Transverse colon (tissue), 4 donors: ENCODE data around the gene BEST2. TPM values are rescaled to one million over a fixed set of nuclear protein-coding genes. Genes with fewer than 3 reads are reported as not detected.

Experiments used
- DNase-seq: peaks from one replicate; pipeline ENCODE4 v3.0.0-alpha.2; 2019
- H3K27ac ChIP-seq, 4 donors: fragments of 200-600 bp; sonication (generic); 2 replicates each; pipeline ENCODE4 v1.5.1; 2016 to 2018; ENCODE audit warnings: inconsistent platforms in 4 of 4
- H3K27me3 ChIP-seq: fragments of 200-600 bp; sonication (generic); 2 replicates; pipeline ENCODE4 v1.5.1; 2017; ENCODE audit warnings: inconsistent platforms
- H3K36me3 ChIP-seq, 4 donors: fragments of 200-600 bp; sonication (generic); 2 replicates each; pipeline ENCODE4 v1.5.1; 2017 to 2019; ENCODE audit warnings: inconsistent platforms in 4 of 4
- H3K4me1 ChIP-seq, 4 donors: fragments of 200-600 bp; sonication (generic); 2 replicates each; pipeline ENCODE4 v1.5.1; 2017 to 2020; ENCODE audit warnings: inconsistent platforms in 4 of 4
- H3K4me3 ChIP-seq, 4 donors: fragments of 200-600 bp; sonication (generic); 1 replicate in 1 of 4; 2 replicates in 3 of 4; pipeline versions ENCODE4 v1.5.1 to v1.6.1; 2017 to 2019; ENCODE audit warnings: inconsistent platforms in 4 of 4
- H3K9me3 ChIP-seq, 2 donors: fragments of 200-600 bp; sonication (generic); 2 replicates each; pipeline ENCODE4 v1.5.1; 2017 to 2019; ENCODE audit warnings: inconsistent platforms in 2 of 2
- CTCF ChIP-seq, 5 experiments: fragments of 200-600 bp in 3 of 5; fragments of 450-650 bp in 2 of 5; sonication (generic) in 3 of 5; IDR thresholded peaks; 1 replicate in 2 of 5; 2 replicates in 3 of 5; pipeline ENCODE4 v1.5.1; 2016 to 2017; ENCODE audit warnings: antibody characterized with exemption in 5 of 5, inconsistent platforms in 3 of 5, mild to moderate bottlenecking in 2 of 5, moderate library complexity in 1 of 5
- EP300 ChIP-seq: sonication (generic); formaldehyde crosslinking; IDR thresholded peaks from one replicate; pipeline ENCODE4 v1.6.1; 2017; ENCODE audit warnings: antibody characterized with exemption, low read depth
- POLR2A ChIP-seq: fragments of 450-650 bp; IDR thresholded peaks from one replicate; pipeline ENCODE4 v1.6.1; 2016; ENCODE audit warnings: antibody characterized with exemption, mild to moderate bottlenecking, moderate library complexity
- POLR2AphosphoS5 ChIP-seq, 3 donors: sonication (generic); formaldehyde crosslinking; IDR thresholded peaks; one replicate each; pipeline ENCODE4 v1.6.1; 2016; ENCODE audit warnings: antibody characterized with exemption in 3 of 3
- WGBS, 2 donors: methylation state at CpG; one replicate each; pipeline ENCODE4 v1.1.5; 2018; ENCODE audit warnings: low coverage in 1 of 2; 5-methylcytosine and 5-hydroxymethylcytosine counted together
- in situ Hi-C, 4 donors: fragments of 200-750 bp; cut with MboI; loops; one replicate each; pipeline versions ENCODE4 v1.15.0 to v1.15.1; 2017; ENCODE audit warnings: low sequenced_read_pairs in 3 of 4, low pct_ligation_motif_present in 1 of 4, low pct_unique_long_range_greater_than_20kb in 1 of 4
- intact Hi-C: fragments of 100-400 bp; cut with DNase I; formaldehyde crosslinking; loops from one replicate; pipeline ENCODE4 v1.15.1; 2023; ENCODE audit warnings: low total_unique reads
- total RNA-seq, 4 donors: library from RNA; depleted of rRNA; stranded (reverse); fragments of >200 nt; gene quantifications; one replicate each; pipeline ENCODE4 v1.1.0, GENCODE V29; 2016

BEST2 gene
- total RNA-seq, 4 donors from 2014 or later: 121 to 325 (median 141) TPM

DNA sequence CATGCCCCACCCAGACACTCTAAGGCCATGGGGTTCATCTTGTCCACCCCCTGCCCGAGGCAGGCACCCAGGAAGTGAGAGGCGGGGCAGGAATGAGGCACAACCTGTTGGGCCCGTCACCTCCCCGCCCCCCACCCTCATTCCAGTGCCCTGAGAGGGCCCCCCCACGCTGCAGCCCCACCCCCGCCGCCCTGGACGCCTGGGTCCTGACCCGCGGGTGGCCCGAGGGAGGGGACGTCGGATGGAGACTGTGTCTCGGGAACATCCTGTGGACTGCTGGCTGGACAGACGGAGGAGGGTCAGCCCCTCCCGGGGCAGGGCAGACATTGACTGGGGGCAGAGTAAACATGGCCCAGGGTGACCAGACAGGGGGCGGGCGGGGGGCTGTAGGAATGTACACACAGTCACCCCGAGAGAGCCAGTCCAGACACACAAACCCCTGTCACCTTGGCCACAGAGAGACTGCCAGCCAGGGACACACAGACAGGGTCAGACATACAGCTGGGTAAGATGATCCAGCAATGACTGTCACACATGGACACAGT, 32.3 kb downstream of the BEST2 start:
- intact Hi-C loops (loop anchor here (10.0 kb wide), 1 partner anchor 371 kb away; the partner anchor contains the start of genes IER2 and STX10), in situ Hi-C loops (no loop called here)
- Histone ChIP-seq H3K4me1 (peaks cover 48 to 81% (median 73%) of the 10 kb centered on the region in 4 donors), H3K9me3 (no peaks in the 10 kb centered on the region), H3K36me3 (no peaks in the 10 kb centered on the region), H3K27ac (peak overlapping the region; percentile 97 to 99 (median 98)), H3K27me3 (no peaks in the 10 kb centered on the region), H3K4me3 (peak overlapping the region in 1 of 4 donors; percentile 50)
- WGBS, 2 donors: 19% methylated on average over 19 of the region's 19 CpGs; no CpG with 5 or more reads in 1 of the 2 donors
- no peak for TF ChIP-seq POLR2A
- TF ChIP-seq POLR2AphosphoS5 (IDR thresholded peaks at IDR 0.05): peak in 1 of 3 donors; percentile 42
- DNase-seq: peak; percentile 73

- intact Hi-C loops (loop anchor here (10.0 kb wide), 1 partner anchor 370 kb away; the partner anchor contains the start of genes IER2 and STX10), in situ Hi-C loops (no loop called here)
- peak overlapping the region; percentile 97 to 99 (median 98) for H3K27ac ChIP-seq
- no peaks in the 10 kb centered on the region for H3K36me3 ChIP-seq
- WGBS, 2 donors: 43% methylated on average over 10 of the region's 10 CpGs; no CpG with 5 or more reads in 1 of the 2 donors
- no peak overlapping the region for H3K4me3 ChIP-seq
- no peak for TF ChIP-seq POLR2AphosphoS5 (IDR thresholded peaks at IDR 0.05)
- no peaks in the 10 kb centered on the region for H3K27me3 ChIP-seq
- H3K4me1 ChIP-seq: peaks cover 46 to 81% (median 74%) of the 10 kb centered on the region in 4 donors
- DNase-seq: no peak
- H3K9me3 ChIP-seq: no peaks in the 10 kb centered on the region
Observed at GRCh38 chr19:12784394-12784870, 32.8 kb downstream of the BEST2 start.

DNA sequence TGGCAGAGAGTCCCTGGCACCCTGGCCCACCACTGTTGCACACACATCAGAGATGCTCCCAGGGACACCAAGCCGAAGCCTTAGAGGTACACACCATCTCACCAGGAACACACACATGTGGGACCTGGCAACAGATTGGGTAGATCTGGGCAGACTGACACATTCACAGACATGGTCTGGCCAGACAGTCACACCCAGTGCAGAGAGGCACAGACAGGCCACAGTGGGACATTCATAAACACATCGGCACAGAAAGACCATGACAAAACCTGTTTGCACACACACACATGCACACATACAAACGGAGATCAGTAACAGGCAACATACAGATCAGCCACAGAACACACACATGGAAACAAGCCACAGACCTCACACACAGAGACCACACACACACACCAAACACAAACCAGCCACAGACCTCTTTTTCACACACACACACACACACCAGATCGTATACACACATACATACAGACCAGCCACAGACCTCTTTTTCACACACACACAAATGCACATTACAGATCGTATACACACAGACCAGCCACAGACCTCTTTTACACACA, 33.4 kb downstream of the BEST2 start:
- no peak for TF ChIP-seq CTCF (IDR thresholded peaks at IDR 0.05)
- no peak for TF ChIP-seq POLR2A
- TF ChIP-seq POLR2AphosphoS5 (IDR thresholded peaks at IDR 0.05): no peak
- no peak for TF ChIP-seq EP300
- peaks cover 46 to 77% (median 71%) of the 10 kb centered on the region in 4 donors for H3K4me1 ChIP-seq
- H3K27ac ChIP-seq: peak overlapping the region; percentile 97 to 99 (median 98)
- no peak overlapping the region for H3K4me3 ChIP-seq
- in situ Hi-C loops (no loop called here), intact Hi-C loops (loop anchor here (10.0 kb wide), 1 partner anchor 370 kb away; the partner anchor contains the start of genes IER2 and STX10)
- WGBS, 2 donors: 40 to 60% methylated on average over 1 to 5 of the region's 5 CpGs
- no peaks in the 10 kb centered on the region for H3K36me3 ChIP-seq
- H3K9me3 ChIP-seq: no peaks in the 10 kb centered on the region
- no peaks in the 10 kb centered on the region for H3K27me3 ChIP-seq
- DNase-seq: no peak

DNA sequence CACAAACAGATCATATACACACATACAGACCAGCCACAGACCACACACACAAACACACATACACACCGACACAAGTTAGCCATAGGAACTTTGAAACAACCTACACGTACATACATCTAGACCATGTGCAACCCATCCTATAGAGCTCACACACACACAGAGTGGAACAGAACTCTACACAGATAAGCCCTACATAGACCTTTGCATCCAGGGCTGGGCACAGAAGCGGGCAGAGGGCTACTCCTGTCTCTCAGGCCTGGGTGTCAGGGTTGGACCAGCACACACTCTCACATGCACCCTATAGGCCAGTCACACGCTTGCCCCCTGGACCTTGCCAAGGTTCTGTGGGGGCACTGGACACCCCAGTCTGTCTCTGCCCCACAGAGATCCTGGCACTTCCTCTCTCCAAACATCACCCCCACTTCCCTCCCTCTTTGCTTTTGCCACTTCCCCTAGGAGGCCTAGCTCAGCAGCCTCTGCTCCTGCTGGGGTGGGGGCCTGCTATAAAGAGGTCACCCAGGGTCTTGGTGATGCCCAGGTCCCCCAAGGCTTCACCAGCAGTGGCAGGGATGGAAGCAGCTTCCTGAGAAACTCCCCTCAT, 33.9 kb downstream of the BEST2 start:
- TF ChIP-seq POLR2A (no peak), POLR2AphosphoS5 (IDR thresholded peaks at IDR 0.05) (peak in 1 of 3 donors; percentile 12), CTCF (IDR thresholded peaks at IDR 0.05) (no peak)
- peak; percentile 41 for DNase-seq
- WGBS, 2 donors: 54% methylated on average over 4 of the region's 4 CpGs; no CpG with 5 or more reads in 1 of the 2 donors
- peak overlapping the region; percentile 97 to 99 (median 98) for H3K27ac ChIP-seq
- H3K4me1 ChIP-seq: peaks cover 46 to 79% (median 74%) of the 10 kb centered on the region in 4 donors
- no peaks in the 10 kb centered on the region for H3K36me3 ChIP-seq
- in situ Hi-C loops (no loop called here), intact Hi-C loops (loop anchor here (10.0 kb wide), 1 partner anchor 369 kb away; the partner anchor contains the start of genes IER2 and STX10)
- H3K27me3 ChIP-seq: no peaks in the 10 kb centered on the region
- H3K4me3 ChIP-seq: no peak overlapping the region
- H3K9me3 ChIP-seq: no peaks in the 10 kb centered on the region
